NCI-H2196 (cell line): ENCODE results near the gene SNX8.

ENCODE experiments used
- DNase-seq: peaks from one replicate; lab custom pipeline; 2025; ENCODE audit not compliant: unreplicated experiment; lab: John Stamatoyannopoulos, UW

SNX8 gene

DNA sequence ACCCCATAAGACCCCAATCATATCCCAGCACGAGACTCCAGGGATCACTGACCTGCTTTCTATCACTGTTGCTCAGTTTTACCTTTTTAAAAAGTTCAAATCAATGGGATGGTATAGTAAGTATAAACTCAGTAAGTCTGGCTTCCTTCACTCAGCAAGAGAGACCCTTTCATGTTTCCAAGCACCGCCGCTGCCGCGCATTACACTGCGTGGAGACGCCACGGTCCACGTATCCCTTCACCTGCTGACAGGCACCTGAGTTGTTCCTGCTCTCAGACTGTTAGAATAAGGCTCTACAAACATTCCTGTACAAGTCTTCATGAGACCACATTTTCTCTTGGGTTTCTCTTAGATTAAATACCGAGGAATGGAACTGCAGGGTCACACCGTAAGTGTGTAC, 109.8 kb downstream of the SNX8 start:
- no peak for DNase-seq

DNA sequence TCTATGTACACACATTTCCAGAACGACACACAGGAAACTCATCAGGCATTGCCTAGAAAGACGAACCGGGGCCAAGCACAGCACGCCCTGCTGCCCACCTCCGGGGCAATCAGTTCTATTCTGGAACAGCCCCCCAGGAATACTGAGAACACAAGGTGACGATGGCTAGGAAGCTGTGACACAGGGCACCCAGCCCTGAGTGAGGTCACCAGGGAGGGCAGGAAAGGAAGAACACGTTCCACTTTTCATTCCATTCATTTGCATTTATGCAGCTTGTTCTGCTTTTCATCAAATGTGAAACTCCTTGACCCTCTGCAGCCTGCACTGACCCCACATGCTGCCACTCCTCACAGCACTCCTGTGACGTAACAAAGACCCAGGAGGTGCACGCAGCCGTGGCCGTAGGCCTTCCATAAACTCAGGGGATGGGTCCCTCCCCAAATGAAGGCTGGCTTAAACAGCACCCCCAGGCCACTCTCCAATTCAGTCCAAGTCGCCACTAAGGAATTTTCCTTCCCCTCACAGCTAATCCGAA, 110.4 kb downstream of the SNX8 start:
- DNase-seq = no peak

DNA sequence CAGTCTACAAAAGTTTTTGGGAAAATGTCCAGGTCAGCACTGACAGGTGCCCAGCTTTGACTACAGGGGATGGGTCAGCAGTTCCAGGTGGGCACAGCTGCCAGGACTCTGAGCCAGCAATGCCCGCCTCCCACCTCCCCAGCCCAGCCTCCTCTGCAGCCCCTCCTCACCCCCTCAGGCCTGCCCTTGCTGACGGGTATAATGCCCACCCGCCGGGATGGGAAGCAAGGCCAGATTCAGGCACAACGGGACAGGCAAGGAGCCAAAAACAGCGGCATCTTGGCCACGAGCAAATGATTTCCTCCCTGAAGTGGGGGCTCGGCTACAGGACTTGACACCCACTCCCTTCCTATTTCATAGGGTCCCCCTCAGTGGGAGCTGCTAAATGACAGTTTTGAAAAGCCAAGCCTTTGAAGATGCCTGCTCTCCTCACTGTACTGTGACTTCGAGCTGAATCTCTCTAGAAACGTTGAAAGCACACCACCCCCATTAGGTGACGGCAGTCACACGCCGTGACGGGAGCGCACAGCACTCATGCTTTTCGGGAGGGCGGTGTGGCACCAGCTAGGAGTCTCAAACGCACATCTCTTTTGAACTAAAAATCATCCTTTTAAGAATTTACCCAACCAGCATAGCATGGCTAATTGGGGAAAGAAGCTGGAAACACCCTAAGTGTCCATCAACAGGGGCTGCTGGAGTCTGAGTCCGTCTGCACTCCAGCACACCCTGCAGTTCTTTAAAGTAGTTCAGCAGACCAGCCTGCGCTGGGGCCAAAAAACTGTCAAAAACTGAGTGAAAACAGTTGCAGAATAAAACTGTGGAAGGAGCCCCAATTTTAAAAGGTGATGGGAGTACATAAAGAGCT, 111.1 kb downstream of the SNX8 start:
- DNase-seq = no peak

DNA sequence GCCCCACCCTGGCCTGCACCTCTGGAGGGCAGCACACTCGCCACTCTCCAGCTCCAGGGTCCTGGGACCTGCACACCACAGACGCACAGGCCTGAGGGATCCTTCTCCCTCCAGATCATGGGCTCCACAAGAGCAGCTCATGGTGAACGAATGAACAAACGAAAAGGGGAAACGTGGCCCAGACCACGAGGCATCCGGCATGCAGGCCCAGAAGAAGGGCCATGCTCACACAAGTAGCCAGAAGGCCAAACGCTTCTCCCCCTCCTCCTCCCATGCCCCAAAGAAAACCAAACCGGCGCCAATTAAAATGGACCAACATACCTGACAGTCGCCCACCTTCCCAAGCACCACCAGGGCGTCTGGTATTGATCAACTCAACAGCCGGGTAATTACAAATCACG, 111.9 kb downstream of the SNX8 start:
- no peak for DNase-seq
